Panc1 (cell line): ENCODE measurements around the gene NALCN.

Experiments used
- CTCF ChIP-seq: fragments of 450-650 bp; IDR thresholded peaks from 2 replicates; pipeline ENCODE4 v1.5.1; 2017; ENCODE audit warnings: mild to moderate bottlenecking
- REST ChIP-seq, 2 experiments: IDR thresholded peaks; 2 replicates each; pipeline ENCODE4 v1.6.1; 2011 to 2012; ENCODE audit warnings: low read depth in 2 of 2, control low read depth in 1 of 2, low read length in 1 of 2, mild to moderate bottlenecking in 1 of 2, moderate library complexity in 1 of 2; ENCODE audit not compliant: insufficient read depth in 1 of 2
- SIN3A ChIP-seq: IDR thresholded peaks from 2 replicates; pipeline ENCODE4 v1.6.1; 2012; ENCODE audit warnings: low read depth, mild to moderate bottlenecking, low read length, moderate library complexity, borderline replicate concordance; ENCODE audit not compliant: insufficient read depth

- TF ChIP-seq REST (IDR thresholded peaks at IDR 0.05; ENCODE audit: insufficient read depth in 1 of 2, low read depth in 2 of 2, low read length in 1 of 2) (no peak), CTCF (peak; percentile 48), SIN3A (no peak)
Observed at GRCh38 chr13:101149735-101150384, 266.4 kb downstream of the NALCN start.
